ENCODE data around the gene EXD3.

EXD3 gene

GRCh38 chr9:137374131-137374845 is 48.7 kb downstream of the EXD3 start:
- DNase-seq = no peak

DNA sequence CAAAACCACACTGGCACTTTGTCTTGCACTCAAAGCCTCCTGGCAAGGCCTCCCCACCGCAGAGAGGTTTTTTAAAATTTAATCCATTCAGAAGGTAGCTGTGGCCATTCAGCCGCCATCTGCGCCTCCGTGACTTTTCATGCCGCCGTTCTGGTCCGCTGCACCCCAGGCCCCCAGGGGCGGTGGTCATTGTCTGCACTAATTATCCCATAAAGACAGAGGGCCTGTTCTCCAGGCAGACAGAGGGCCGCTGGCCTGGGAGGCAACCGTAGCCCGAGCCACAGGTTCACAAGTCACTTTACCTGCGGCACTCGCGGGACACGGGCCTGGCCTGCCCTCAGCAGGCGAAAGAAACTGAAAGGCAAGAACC is 49.4 kb downstream of the EXD3 start:
- no peak for DNase-seq

GRCh38 chr9:137372693-137373610 is 50.0 kb downstream of the EXD3 start:
- DNase-seq = no peak

DNA sequence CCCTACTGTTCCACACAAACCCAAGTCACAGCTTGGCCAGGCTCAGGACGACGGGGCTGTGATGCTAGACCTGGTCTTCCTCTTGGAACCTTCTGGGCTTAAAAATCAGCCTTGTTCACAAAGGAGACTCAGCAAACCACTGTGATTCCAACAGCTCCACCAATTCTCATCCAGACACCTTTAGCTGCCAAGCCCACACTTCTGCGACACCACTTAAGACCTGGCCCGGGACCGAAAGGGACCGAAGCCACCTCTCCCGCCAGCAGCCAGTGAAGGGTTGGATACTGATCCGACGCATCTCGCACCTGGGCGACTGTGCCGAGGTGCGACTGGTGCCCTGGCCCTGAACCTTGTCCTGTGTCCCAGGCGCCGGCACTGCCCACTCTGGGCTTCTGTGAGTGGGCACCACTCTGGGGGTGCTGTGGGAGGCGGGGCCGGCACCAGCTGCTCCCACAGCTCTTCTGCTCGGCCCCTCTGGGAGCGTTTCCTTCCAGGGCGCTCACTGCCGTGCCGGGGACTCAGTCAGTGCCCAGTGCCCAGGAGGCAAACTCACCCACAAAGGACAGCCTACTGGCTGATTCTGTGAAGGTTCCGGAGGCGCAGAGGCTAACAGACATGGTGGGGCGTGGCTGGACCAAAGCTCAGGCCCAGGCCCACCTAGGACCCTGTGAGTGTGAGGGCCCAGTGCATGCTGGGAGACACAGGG is 50.9 kb downstream of the EXD3 start:
- no peak for DNase-seq

DNA sequence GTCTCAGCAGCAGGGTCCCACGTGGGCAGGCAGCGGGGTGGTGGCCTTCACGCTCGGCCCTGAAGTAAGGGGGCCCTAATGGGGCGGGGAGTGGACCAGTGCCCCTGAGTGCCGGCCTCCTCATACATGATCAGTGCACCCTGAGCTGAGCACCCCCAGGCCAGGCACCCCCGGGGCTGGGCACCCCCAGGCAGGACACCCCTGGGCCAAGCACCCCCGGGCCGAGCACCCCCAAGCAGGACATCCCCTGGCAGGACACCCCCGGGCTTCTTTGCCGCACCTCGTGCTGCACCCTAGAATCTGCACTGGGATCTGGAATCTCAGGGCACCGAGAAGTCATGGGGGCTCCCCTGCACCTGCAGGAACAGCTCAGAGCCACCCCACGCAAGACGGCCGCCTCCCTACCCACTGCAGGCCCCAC is 51.4 kb downstream of the EXD3 start:
- DNase-seq = no peak

GRCh38 chr9:137370865-137371520 is 52.0 kb downstream of the EXD3 start:
- no peak for DNase-seq

GRCh38 chr9:137369911-137370764 is 52.8 kb downstream of the EXD3 start:
- no peak for DNase-seq

DNA sequence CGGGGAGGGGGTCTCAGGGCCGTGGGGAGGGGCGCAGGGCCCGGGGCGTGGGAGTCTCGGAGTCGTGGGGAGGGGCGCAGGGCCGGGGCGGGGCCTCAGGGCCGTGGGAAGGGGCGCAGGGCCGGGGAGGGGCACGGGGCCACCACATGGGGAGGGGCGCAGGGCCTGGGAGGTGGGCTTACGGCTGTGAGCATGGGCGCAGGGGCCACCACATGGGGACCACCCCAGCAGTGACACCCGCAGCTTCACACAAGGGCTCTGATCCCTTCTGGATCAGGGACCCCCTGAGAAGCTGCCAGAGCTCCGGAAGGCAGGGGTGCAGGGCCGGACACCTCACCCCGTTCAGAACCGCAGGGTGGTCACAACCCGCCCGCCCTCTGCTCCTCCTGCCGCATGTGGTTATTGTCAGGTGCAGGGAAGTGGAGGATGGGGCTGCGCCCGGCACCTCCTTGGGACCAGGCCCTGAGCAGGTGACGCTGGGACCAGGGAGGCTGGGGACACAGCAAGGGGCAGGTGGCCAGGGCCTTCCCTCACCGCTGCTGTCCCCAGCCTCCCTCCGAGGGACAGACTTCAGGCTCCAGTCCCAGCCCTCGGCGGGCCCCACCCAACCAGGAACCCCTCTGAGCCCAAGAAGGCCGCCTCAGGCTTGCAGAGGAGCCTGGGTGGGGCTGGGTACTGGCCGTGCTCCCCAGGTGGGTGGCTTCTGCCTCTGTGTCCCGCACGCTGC is 53.7 kb downstream of the EXD3 start:
- DNase-seq = no peak

GRCh38 chr9:137368431-137369035 is 54.4 kb downstream of the EXD3 start:
- no peak for DNase-seq

DNA sequence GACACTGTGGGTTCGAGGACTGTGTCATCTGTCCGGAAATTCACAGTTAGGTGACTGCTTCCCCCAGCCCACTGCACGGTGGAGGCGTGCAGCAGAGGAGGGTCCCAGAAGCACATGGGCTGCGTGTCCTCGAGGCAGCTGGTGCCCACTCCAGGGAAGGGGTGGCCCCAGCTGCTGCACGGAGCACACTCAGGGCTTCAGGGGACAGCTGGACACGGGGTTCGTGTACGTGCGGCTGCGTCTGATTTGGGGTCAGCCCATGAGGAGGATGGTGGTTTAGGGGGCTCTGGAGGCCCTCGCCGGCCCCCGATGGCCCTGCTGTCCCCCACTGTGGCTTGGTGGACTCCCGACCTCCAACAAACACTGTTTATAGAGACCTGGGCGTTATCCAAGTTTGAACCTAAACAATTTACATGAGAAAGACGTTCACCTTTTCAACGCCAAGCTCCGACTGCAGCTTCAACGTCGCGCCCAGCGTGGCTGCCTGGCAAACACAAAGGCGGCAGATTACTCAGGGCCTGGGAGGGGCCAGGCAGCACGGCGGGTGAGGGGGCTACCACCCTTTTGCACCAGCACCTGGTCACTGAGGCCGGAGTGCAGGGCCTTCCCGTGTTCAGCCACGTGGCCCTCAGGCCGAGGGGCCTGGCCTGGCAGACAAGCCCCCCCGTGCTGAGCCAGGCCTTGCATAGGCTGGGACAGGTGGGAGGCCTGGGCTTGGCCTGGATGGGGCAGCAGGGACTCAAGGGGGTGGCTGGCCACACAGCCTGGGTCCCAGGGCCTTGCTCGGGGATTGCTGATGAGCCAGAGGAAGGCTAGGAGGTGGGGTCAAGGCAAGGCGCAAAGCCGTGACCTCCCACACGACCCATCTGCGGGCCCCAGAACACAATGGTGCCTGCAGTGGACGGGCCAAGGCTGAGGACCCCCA is 55.2 kb downstream of the EXD3 start:
- no peak for DNase-seq

GRCh38 chr9:137366891-137367381 is 56.0 kb downstream of the EXD3 start:
- DNase-seq = no peak

- no peak for DNase-seq
Observed at GRCh38 chr9:137366445-137366810, 56.5 kb downstream of the EXD3 start.

DNA sequence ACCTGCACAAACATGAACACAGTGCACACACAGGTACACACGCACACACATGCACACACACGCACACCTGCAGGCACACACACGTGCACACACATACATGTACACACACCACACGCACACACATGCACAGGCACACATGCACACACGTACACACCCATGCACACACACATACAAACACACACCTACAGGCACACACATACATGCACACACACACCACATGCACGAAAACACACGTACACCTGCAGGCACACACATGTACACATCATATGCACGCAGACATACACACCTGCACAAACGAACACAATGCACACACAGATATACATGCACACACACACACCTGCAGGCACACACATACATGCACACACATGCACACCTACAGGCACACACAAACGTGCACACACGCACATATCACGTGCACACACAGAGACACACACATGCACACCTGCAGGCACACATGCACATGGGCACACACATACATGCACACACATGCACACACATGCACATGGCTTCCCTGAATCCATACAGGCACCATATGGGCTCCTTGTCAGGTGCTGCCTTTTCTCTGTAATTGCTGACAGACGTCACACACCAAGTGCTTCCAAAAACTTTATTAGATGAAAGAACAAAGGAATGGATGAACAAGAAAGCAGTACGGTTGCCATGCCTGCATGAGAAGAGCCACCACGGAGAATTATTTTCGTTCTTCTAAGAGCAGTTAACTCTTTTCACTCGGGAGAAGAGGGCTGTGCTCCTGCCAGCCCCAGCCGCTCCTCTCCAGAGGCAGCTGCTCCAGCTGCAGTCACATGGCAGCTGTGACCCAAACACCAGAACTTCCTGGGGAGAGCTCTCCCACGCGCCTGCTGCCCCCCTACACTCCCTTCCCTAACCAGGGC is 57.2 kb downstream of the EXD3 start:
- DNase-seq = no peak

- no peak for DNase-seq
Observed at GRCh38 chr9:137365056-137365455, 57.9 kb downstream of the EXD3 start.

- no peak for DNase-seq
Observed at GRCh38 chr9:137359850-137360249, 63.1 kb downstream of the EXD3 start.

- no peak for DNase-seq
Observed at GRCh38 chr9:137358126-137358525, 64.8 kb downstream of the EXD3 start.

- no peak for DNase-seq
Observed at GRCh38 chr9:137357166-137357565, 65.8 kb downstream of the EXD3 start.

GRCh38 chr9:137355761-137356365 is 67.1 kb downstream of the EXD3 start:
- DNase-seq = no peak

All from NCI-H1105 (cell line).